ENCODE results near the gene CFAP97D2. TPM values are rescaled to one million over a fixed set of nuclear protein-coding genes. Genes with fewer than 3 reads are reported as not detected.
"Not testable (repeated sequence)": the region's sequence is repeated elsewhere in the genome, so short reads cannot be mapped to it uniquely, and the experiment has no call there.

The CFAP97D2 gene
- total and polyA plus RNA-seq, 4 donors, result 1.3 to 3.7 (median 1.5) TPM

GRCh38 chr13:114174529-114174961 lies 4.5 kb upstream of the CFAP97D2 start:
- no peak overlapping the region for H3K27ac ChIP-seq (ENCODE audit: low read depth in 1 of 2, low read length in 1 of 2)
- peaks cover 0 to 5% (median 0%) of the 10 kb centered on the region in 5 donors for H3K4me1 ChIP-seq (ENCODE audit: control insufficient read depth in 5 of 5, insufficient read depth in 5 of 5, low read length in 5 of 5)
- DNase-seq (peak in 2 of 3 donors; percentile 50 to 51), ATAC-seq (ENCODE audit: insufficient read depth, low FRiP score) (no peak)
- no peaks in the 10 kb centered on the region for H3K27me3 ChIP-seq (ENCODE audit: control insufficient read depth in 3 of 3, insufficient read depth in 3 of 3, low read length in 2 of 3)
- H3K36me3 ChIP-seq (ENCODE audit: control insufficient read depth in 4 of 4, insufficient read depth in 4 of 4, low read length in 4 of 4), result no peaks in the 10 kb centered on the region
- H3K4me3 ChIP-seq, result no peak overlapping the region
- H3K9me3 ChIP-seq (ENCODE audit: control insufficient read depth in 4 of 4, insufficient read depth in 3 of 4, low read length in 3 of 4), result peaks cover 0 to 14% (median 6%) of the 10 kb centered on the region in 4 donors
- 47 to 50% methylated on average over 3 of the region's 3 CpGs for WGBS, 2 donors
- H3K9ac ChIP-seq (ENCODE audit: insufficient read depth in 1 of 2, low read length in 2 of 2), result no peak overlapping the region
- TF ChIP-seq CTCF (IDR thresholded peaks at IDR 0.05; ENCODE audit: control extremely low read depth, extremely low read depth), result no peak

- not testable (repeated sequence) for DNase-seq; H3K36me3 ChIP-seq (ENCODE audit: control insufficient read depth in 4 of 4, insufficient read depth in 4 of 4, low read length in 4 of 4); H3K4me3 ChIP-seq; H3K27ac ChIP-seq (ENCODE audit: low read depth in 1 of 2, low read length in 1 of 2); H3K4me1 ChIP-seq (ENCODE audit: control insufficient read depth in 5 of 5, insufficient read depth in 5 of 5, low read length in 5 of 5); H3K9ac ChIP-seq (ENCODE audit: insufficient read depth in 1 of 2, low read length in 2 of 2); H3K27me3 ChIP-seq (ENCODE audit: control insufficient read depth in 3 of 3, insufficient read depth in 3 of 3, low read length in 2 of 3); ATAC-seq (ENCODE audit: insufficient read depth, low FRiP score)
- peaks cover 0 to 14% (median 6%) of the 10 kb centered on the region in 4 donors for H3K9me3 ChIP-seq (ENCODE audit: control insufficient read depth in 4 of 4, insufficient read depth in 3 of 4, low read length in 3 of 4)
- 86 to 92% methylated on average over 13 to 14 of the region's 14 CpGs for WGBS, 2 donors
These were observed 2.6 kb upstream of the CFAP97D2 start for GRCh38 chr13:114176359-114176902.

- 70 to 75% methylated on average over 12 of the region's 12 CpGs for WGBS, 2 donors
- DNase-seq, result peak in 1 of 3 donors; percentile 25
- no peak for TF ChIP-seq CTCF (IDR thresholded peaks at IDR 0.05; ENCODE audit: control extremely low read depth, extremely low read depth)
- Histone ChIP-seq H3K36me3 (ENCODE audit: control insufficient read depth in 4 of 4, insufficient read depth in 4 of 4, low read length in 4 of 4) (no peaks in the 10 kb centered on the region), H3K4me1 (ENCODE audit: control insufficient read depth in 5 of 5, insufficient read depth in 5 of 5, low read length in 5 of 5) (peaks cover 0 to 5% (median 0%) of the 10 kb centered on the region in 5 donors), H3K27ac (ENCODE audit: low read depth in 1 of 2, low read length in 1 of 2) (no peak overlapping the region), H3K9me3 (ENCODE audit: control insufficient read depth in 4 of 4, insufficient read depth in 3 of 4, low read length in 3 of 4) (peaks cover 0 to 11% (median 6%) of the 10 kb centered on the region in 4 donors), H3K4me3 (no peak overlapping the region), H3K27me3 (ENCODE audit: control insufficient read depth in 3 of 3, insufficient read depth in 3 of 3, low read length in 2 of 3) (no peaks in the 10 kb centered on the region), H3K9ac (ENCODE audit: insufficient read depth in 1 of 2, low read length in 2 of 2) (no peak overlapping the region)
- ATAC-seq (ENCODE audit: insufficient read depth, low FRiP score), result no peak
These were observed 1.6 kb upstream of the CFAP97D2 start for GRCh38 chr13:114177245-114178010.

- H3K27ac ChIP-seq (ENCODE audit: low read depth in 1 of 2, low read length in 1 of 2), result no peak overlapping the region
- H3K9me3 ChIP-seq (ENCODE audit: control insufficient read depth in 4 of 4, insufficient read depth in 3 of 4, low read length in 3 of 4), result peaks cover 0 to 14% (median 0%) of the 10 kb centered on the region in 4 donors
- no peak overlapping the region for H3K9ac ChIP-seq (ENCODE audit: insufficient read depth in 1 of 2, low read length in 2 of 2)
- H3K4me1 ChIP-seq (ENCODE audit: control insufficient read depth in 5 of 5, insufficient read depth in 5 of 5, low read length in 5 of 5), result no peaks in the 10 kb centered on the region
- H3K36me3 ChIP-seq (ENCODE audit: control insufficient read depth in 4 of 4, insufficient read depth in 4 of 4, low read length in 4 of 4), result no peaks in the 10 kb centered on the region
- DNase-seq (no peak), ATAC-seq (ENCODE audit: insufficient read depth, low FRiP score) (no peak)
- no peaks in the 10 kb centered on the region for H3K27me3 ChIP-seq (ENCODE audit: control insufficient read depth in 3 of 3, insufficient read depth in 3 of 3, low read length in 2 of 3)
- TF ChIP-seq CTCF (IDR thresholded peaks at IDR 0.05; ENCODE audit: control extremely low read depth, extremely low read depth), result no peak
- 92% methylated on average over 14 to 15 of the region's 15 CpGs for WGBS, 2 donors
- H3K4me3 ChIP-seq, result no peak overlapping the region
These were observed 6.3 kb downstream of the CFAP97D2 start for GRCh38 chr13:114185182-114185971.

Data from lung (tissue), 12 donors.